ENCODE results near the gene PLEKHB1.

The PLEKHB1 gene

GRCh38 chr11:73632996-73633395, 13.4 kb upstream of the PLEKHB1 start:
- no peaks in the 10 kb centered on the region for H3K36me3 ChIP-seq
- H3K9me3 ChIP-seq: no peaks in the 10 kb centered on the region
- H3K4me1 ChIP-seq: no peaks in the 10 kb centered on the region
- intact Hi-C loops (cut with DNase I; ENCODE audit: low total_unique reads): no loop called here
- DNase-seq: no peak
- H3K4me3 ChIP-seq: no peak overlapping the region
- TF ChIP-seq CTCF (IDR thresholded peaks at IDR 0.05): no peak
- no peaks in the 10 kb centered on the region for H3K27me3 ChIP-seq
- H3K27ac ChIP-seq: no peak overlapping the region

DNA sequence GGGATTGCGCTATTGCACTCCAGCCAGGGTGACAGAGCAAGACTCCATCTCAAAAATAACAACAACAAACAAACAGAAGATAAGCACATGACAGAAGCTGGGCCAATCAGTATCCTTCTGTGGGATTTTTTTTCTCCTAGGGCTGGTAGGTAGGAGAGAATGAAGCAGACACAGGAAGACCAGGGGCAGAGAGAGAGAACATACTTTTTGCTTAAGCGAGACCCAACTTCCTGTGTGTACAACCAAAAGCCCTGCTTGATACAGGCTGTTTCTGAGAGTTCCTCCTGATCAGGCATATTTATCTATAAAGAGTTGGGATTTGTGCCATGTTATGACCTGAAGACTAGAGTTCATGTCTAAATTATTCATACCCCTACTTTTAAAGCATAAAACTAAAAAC, 12.4 kb upstream of the PLEKHB1 start:
- H3K36me3 ChIP-seq: no peaks in the 10 kb centered on the region
- DNase-seq: no peak
- no peaks in the 10 kb centered on the region for H3K27me3 ChIP-seq
- H3K4me3 ChIP-seq: no peak overlapping the region
- no peaks in the 10 kb centered on the region for H3K4me1 ChIP-seq
- no peaks in the 10 kb centered on the region for H3K9me3 ChIP-seq
- TF ChIP-seq CTCF (IDR thresholded peaks at IDR 0.05): no peak
- no peak overlapping the region for H3K27ac ChIP-seq
- intact Hi-C loops (cut with DNase I; ENCODE audit: low total_unique reads): no loop called here

DNA sequence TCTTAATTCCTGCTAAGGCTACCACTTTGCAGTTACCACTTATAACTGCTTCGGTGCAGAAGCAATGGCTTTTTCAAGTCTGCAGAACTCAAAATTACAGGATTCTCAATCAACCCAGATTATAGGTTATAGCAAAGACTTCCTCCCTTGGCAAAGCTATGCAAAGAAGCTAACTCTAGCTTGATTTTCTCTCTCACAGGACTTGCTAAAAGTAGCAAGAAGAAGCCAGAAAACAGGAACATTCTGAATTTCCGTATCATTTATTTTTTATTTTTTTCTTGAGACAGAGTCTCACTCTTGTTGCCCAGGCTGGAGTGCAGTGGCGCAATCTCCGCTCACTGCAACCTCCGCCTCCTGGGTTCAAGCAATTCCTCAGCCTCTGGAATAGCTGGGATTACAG, 10.7 kb upstream of the PLEKHB1 start:
- no peaks in the 10 kb centered on the region for H3K4me1 ChIP-seq
- TF ChIP-seq CTCF (IDR thresholded peaks at IDR 0.05): no peak
- H3K4me3 ChIP-seq: no peak overlapping the region
- H3K9me3 ChIP-seq: no peaks in the 10 kb centered on the region
- no peak overlapping the region for H3K27ac ChIP-seq
- intact Hi-C loops (cut with DNase I; ENCODE audit: low total_unique reads): no loop called here
- no peak for DNase-seq
- no peaks in the 10 kb centered on the region for H3K36me3 ChIP-seq
- peaks cover 0 to 6% of the 10 kb centered on the region in 2 donors for H3K27me3 ChIP-seq

GRCh38 chr11:73636249-73636648, 10.1 kb upstream of the PLEKHB1 start:
- no peak for TF ChIP-seq CTCF (IDR thresholded peaks at IDR 0.05)
- H3K9me3 ChIP-seq: no peaks in the 10 kb centered on the region
- peaks cover 0 to 9% of the 10 kb centered on the region in 2 donors for H3K27me3 ChIP-seq
- H3K36me3 ChIP-seq: no peaks in the 10 kb centered on the region
- no peak for DNase-seq
- H3K4me1 ChIP-seq: no peaks in the 10 kb centered on the region
- intact Hi-C loops (cut with DNase I; ENCODE audit: low total_unique reads): no loop called here
- no peak overlapping the region for H3K4me3 ChIP-seq
- H3K27ac ChIP-seq: no peak overlapping the region

GRCh38 chr11:73637012-73637411, 9.4 kb upstream of the PLEKHB1 start:
- Histone ChIP-seq H3K4me3 (no peak overlapping the region), H3K4me1 (no peaks in the 10 kb centered on the region), H3K36me3 (no peaks in the 10 kb centered on the region), H3K9me3 (no peaks in the 10 kb centered on the region), H3K27ac (no peak overlapping the region), H3K27me3 (peaks cover 0 to 15% of the 10 kb centered on the region in 2 donors)
- intact Hi-C loops (cut with DNase I; ENCODE audit: low total_unique reads): no loop called here
- DNase-seq: no peak
- no peak for TF ChIP-seq CTCF (IDR thresholded peaks at IDR 0.05)

DNA sequence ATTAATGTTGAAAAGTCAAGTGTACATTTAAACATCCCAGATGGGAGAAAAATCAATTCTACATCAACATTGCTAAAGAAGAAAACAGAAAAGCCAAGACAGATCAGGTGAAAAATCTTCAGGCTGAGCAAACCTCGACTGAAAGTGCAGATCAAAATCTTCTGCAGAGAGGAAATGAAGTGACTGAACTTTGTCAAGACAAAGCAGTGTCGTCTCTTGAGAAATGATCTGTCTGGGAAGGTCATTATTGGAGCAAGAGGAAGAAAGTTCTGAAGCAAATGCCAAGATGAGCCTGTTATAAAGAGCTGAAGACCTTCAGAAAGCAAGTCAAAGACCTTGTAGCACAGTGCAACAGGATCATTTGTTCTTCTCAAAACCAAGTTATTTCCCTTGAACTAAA, 5.8 kb upstream of the PLEKHB1 start:
- no peak overlapping the region for H3K4me3 ChIP-seq
- intact Hi-C loops (cut with DNase I; ENCODE audit: low total_unique reads): no loop called here
- TF ChIP-seq CTCF (IDR thresholded peaks at IDR 0.05): no peak
- H3K27ac ChIP-seq: no peak overlapping the region
- no peaks in the 10 kb centered on the region for H3K36me3 ChIP-seq
- H3K4me1 ChIP-seq: no peaks in the 10 kb centered on the region
- H3K27me3 ChIP-seq: peaks cover 0 to 19% of the 10 kb centered on the region in 2 donors
- DNase-seq: no peak
- no peaks in the 10 kb centered on the region for H3K9me3 ChIP-seq
